ENCODE results near the gene RABGGTA.

Gene RABGGTA, protein sequence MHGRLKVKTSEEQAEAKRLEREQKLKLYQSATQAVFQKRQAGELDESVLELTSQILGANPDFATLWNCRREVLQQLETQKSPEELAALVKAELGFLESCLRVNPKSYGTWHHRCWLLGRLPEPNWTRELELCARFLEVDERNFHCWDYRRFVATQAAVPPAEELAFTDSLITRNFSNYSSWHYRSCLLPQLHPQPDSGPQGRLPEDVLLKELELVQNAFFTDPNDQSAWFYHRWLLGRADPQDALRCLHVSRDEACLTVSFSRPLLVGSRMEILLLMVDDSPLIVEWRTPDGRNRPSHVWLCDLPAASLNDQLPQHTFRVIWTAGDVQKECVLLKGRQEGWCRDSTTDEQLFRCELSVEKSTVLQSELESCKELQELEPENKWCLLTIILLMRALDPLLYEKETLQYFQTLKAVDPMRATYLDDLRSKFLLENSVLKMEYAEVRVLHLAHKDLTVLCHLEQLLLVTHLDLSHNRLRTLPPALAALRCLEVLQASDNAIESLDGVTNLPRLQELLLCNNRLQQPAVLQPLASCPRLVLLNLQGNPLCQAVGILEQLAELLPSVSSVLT

GRCh38 chr14:24271134-24271833 is at the start of gene RABGGTA:
Gene RABGGTA, minus strand, starts transcription at chr14:24271597. Its CDS starts 482 bp downstream, at chr14:24271115.
- peak; percentile 72 to 82 for DNase-seq (ENCODE audit: low read depth in 2 of 2)

GRCh38 chr14:24317141-24317928 is 45.9 kb upstream of the RABGGTA start:
- no peak for DNase-seq (ENCODE audit: low read depth in 2 of 2)

- DNase-seq (ENCODE audit: low read depth in 2 of 2): no peak
Observed at GRCh38 chr14:24316597-24316950, 45.2 kb upstream of the RABGGTA start.

DNA sequence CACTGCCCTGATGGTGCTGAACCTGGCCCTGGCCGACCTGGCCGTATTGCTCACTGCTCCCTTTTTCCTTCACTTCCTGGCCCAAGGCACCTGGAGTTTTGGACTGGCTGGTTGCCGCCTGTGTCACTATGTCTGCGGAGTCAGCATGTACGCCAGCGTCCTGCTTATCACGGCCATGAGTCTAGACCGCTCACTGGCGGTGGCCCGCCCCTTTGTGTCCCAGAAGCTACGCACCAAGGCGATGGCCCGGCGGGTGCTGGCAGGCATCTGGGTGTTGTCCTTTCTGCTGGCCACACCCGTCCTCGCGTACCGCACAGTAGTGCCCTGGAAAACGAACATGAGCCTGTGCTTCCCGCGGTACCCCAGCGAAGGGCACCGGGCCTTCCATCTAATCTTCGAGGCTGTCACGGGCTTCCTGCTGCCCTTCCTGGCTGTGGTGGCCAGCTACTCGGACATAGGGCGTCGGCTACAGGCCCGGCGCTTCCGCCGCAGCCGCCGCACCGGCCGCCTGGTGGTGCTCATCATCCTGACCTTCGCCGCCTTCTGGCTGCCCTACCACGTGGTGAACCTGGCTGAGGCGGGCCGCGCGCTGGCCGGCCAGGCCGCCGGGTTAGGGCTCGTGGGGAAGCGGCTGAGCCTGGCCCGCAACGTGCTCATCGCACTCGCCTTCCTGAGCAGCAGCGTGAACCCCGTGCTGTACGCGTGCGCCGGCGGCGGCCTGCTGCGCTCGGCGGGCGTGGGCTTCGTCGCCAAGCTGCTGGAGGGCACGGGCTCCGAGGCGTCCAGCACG is 44.6 kb upstream of the RABGGTA start:
- DNase-seq (ENCODE audit: low read depth in 2 of 2): no peak

DNA sequence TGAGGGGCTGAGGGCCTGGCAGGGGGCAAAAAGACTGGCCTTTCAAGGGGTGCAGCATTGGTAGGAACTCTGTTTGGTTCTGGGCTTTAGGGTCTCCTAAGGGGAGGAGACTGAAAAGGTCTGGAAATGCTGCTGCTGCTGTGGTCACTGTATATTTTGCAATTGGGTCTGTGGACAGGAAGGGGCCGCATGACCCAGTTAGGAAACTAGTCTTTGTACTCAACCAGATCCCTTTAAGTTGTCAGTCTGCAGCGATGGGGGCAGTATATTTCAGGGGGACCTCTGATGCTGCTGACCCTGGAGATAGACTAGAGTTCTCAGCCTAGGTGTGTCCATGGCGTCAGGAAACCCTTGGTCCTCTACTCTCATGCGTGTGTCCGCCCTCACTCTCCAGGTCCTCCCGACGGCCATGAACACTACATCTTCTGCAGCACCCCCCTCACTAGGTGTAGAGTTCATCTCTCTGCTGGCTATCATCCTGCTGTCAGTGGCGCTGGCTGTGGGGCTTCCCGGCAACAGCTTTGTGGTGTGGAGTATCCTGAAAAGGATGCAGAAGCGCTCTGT is 43.9 kb upstream of the RABGGTA start:
- no peak for DNase-seq (ENCODE audit: low read depth in 2 of 2)

DNA sequence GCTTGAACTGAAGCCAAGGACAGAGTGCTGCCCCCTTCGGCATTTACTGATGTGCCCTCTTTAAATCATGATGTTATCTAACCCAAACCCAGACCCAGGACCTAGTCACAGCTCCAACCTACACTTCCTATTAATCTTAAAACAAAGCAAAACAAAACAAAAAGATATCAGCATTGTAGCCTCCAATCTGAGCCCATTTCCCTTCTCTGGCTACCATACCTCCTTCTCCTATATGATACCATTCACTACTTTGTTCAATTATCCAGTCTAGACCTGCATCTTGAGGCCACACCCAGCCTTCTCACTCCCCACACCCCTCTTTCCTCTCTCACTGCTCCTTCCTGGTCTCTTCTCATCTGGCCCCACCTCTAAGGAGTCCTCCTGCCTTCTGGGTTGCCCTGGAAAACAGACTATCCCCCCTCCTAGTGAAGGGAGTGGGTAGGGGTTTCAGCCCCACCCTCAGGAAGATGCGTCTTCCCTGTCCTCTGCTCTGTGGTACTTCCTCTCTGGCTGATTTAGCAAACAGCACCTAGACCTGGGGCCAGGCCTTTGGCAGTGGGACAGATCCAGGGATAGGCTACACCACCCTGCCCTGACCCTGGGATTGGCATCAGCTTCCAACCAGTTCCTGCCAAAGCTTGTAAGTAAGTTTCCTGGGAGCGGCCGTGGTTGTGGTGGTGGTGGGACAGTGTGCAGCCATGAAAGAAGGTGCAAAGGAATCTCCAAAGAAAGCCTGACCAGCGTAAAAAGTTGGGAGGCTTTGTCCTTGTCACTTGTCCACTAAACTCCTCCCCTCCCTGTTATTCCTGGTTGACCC is 43.2 kb upstream of the RABGGTA start:
- no peak for DNase-seq (ENCODE audit: low read depth in 2 of 2)

- no peak for DNase-seq (ENCODE audit: low read depth in 2 of 2)
Observed at GRCh38 chr14:24313913-24314312, 42.5 kb upstream of the RABGGTA start.

- no peak for DNase-seq (ENCODE audit: low read depth in 2 of 2)
Observed at GRCh38 chr14:24312736-24313507, 41.5 kb upstream of the RABGGTA start.

DNA sequence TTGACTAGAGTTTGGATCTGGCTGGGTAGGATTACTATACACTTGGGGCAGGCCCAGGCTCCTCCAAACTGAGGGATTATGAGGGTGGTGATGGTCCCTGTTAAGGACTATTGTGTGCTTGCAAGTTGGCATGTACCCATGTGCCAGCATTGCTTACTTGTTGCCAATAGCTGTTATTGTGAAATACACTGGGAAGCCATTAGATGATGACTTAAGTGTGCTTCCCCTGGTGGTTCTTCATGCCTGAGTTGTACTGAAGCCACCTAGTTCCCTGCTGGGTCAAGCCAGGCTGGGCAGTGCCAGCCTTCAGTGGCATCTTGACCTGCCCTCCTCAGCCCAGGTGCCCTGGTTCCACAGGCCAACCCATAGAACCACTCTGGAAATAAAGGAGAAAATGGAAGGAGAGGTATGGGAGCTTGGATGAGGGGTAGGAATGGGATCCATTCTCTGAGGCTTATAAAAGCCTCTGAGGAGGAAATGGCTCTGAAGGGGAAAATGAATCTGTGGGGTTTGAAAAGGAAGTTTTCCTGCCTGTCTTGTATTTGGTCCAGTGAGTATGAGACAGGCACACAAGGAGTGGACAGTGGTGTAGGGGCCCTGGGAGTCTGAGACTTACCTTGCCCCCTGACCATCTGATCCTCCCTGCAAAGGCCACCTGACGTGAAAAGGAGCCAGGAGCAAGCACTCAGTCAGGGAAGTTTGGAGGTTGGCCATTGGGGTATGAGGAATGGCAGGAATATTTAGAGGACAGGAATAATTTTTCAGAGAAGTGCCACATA is 40.6 kb upstream of the RABGGTA start:
- DNase-seq (ENCODE audit: low read depth in 2 of 2): no peak

DNA sequence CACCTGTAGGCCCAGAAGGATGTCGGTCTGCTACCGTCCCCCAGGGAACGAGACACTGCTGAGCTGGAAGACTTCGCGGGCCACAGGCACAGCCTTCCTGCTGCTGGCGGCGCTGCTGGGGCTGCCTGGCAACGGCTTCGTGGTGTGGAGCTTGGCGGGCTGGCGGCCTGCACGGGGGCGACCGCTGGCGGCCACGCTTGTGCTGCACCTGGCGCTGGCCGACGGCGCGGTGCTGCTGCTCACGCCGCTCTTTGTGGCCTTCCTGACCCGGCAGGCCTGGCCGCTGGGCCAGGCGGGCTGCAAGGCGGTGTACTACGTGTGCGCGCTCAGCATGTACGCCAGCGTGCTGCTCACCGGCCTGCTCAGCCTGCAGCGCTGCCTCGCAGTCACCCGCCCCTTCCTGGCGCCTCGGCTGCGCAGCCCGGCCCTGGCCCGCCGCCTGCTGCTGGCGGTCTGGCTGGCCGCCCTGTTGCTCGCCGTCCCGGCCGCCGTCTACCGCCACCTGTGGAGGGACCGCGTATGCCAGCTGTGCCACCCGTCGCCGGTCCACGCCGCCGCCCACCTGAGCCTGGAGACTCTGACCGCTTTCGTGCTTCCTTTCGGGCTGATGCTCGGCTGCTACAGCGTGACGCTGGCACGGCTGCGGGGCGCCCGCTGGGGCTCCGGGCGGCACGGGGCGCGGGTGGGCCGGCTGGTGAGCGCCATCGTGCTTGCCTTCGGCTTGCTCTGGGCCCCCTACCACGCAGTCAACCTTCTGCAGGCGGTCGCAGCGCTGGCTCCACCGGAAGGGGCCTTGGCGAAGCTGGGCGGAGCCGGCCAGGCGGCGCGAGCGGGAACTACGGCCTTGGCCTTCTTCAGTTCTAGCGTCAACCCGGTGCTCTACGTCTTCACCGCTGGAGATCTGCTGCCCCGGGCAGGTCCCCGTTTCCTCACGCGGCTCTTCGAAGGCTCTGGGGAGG is 39.5 kb upstream of the RABGGTA start, which contains the start of gene LTB4R:
LTB4R (plus strand) TSS at position 857 of the 959 bp plus-strand sequence. CDS start 4,150 bp downstream, outside the sequence.
- peak in 1 of 2 donors; percentile 34 for DNase-seq (ENCODE audit: low read depth in 2 of 2)

DNA sequence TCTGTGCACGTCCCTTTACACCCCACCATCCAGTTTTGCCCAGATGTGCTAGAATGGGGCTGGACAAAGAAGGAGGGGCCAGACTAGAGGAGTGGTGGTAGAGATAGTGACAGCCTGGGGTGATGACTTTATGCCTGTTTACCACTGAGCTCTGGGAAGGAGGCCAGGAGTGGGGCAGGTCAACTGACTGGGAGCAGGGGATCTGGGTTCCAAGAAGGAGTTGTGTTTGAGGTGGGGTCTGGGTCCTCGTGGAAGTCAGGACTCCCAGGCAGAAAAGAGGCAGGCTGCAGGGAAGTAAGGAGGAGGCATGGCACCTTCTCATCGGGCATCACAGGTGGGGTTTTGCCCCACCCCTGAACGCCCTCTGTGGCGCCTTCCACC is 38.9 kb upstream of the RABGGTA start:
- DNase-seq (ENCODE audit: low read depth in 2 of 2): no peak

- DNase-seq (ENCODE audit: low read depth in 2 of 2): no peak
Observed at GRCh38 chr14:24309538-24310264, 38.3 kb upstream of the RABGGTA start, which contains the start of gene LTB4R2. Gene LTB4R2, plus strand, starts transcription at chr14:24310140. Its CDS starts 525 bp downstream, at chr14:24310665.

GRCh38 chr14:24308342-24309124 is 37.1 kb upstream of the RABGGTA start:
- no peak for DNase-seq (ENCODE audit: low read depth in 2 of 2)

DNA sequence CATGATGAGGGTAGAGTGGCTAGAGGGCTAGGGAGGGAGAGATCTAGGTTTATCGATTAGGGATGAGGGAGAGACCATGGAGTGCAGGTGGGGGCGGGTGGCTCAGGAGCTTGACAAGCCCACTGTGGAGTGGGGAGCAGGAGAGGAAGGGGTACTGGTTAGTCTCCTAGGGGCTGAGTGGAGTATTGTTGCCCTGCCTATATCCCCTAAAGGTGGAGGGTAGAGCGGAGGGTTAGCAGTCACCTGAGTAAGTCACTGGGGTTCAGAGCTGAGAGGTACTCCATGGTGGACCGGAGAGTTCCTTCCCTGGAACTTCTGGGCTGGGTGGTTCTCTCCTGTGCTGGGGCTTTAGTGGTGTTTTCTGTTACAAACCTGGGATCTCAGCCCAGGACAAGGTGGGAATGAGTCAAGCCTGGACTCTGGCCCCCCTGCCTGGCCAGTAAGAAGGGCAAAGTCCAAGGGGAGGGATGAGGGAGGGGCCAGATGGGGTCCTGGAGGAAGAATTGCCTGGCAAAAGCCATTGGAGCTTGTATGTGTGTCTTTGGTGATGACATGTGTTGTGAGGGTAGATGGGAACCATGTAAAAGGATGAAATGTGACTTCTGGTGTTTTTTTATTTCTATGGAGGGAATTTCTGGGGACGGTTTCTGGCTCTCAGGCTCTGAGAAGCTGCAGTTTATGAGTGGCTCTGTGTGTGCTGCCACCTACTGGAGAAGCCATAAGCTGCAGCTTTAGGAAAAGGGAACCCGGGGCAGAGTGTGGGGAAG is 36.4 kb upstream of the RABGGTA start, which contains the start of gene CIDEB:
CIDEB (minus strand) TSS at position 403 of the 767 bp plus-strand sequence; CDS start at position 284, 119 bp downstream.
- peak in 1 of 2 donors; percentile 43 for DNase-seq (ENCODE audit: low read depth in 2 of 2)

DNA sequence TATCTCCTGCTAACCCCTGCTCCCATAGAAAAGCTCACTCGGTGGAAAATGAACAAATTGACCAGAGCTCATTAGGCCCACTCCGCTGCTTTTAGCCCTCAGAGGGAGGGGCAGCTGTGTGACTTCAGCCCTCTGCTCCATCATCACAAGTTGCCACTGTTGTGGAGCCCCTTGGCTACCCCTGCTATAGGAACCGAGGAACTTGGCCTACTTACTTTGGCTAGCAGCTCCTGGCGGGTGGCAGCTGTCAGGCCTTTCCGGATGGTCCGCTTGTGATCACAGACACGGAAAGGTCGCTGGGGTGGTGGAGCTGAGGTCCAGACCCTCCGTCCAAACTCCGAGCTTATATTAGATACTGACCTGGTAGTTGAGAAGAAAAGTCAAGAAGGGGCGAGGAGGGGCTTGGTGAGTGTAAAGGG is 35.8 kb upstream of the RABGGTA start:
- DNase-seq (ENCODE audit: low read depth in 2 of 2): no peak

All from activated CD4-positive, alpha-beta T cell treated with anti-CD3 and anti-CD28 coated beads for 24 hours (primary cell).